IMR-90 (cell line): ENCODE results near the gene SSPN. TPM values are rescaled to one million over a fixed set of nuclear protein-coding genes. Genes with fewer than 3 reads are reported as not detected.

ENCODE experiments used
- ATAC-seq: fragments of 200-7000 bp; cut with Tn5 transposase; 2 replicates; pipeline ENCODE4 v1.9.1; 2020; ENCODE audit warnings: low read depth, mild to moderate bottlenecking, moderate library complexity
- BruUV-seq: library from RNA; stranded (reverse); fragments of 400-500 nt; replicated peaks from 2 replicates; lab custom pipeline; 2021; lab: Mats Ljungman, UMichigan
- CTCF ChIA-PET: fragments of 300-600 bp; formaldehyde crosslinking; extraction: SDS; loops from one replicate; lab custom pipeline; 2021; ENCODE audit warnings: antibody characterized with exemption; lab: Yijun Ruan, JAX
- POLR2A ChIA-PET: fragments of 300-600 bp; sonication (Branson Sonifier 250); formaldehyde crosslinking; loops from one replicate; lab custom pipeline; 2022; ENCODE audit warnings: antibody characterized with exemption; ENCODE audit not compliant: unreplicated experiment; lab: Charles Lee
- DNase-seq: peaks from one replicate; pipeline ENCODE4 v3.0.0; 2013
- H2AFZ ChIP-seq: replicated peaks from 2 replicates; pipeline ENCODE3; 2013; ENCODE audit warnings: low read length, mild to moderate bottlenecking; ENCODE audit not compliant: poor library complexity
- H2AK5ac ChIP-seq: 2 replicates; pipeline ENCODE4 v1.6.1; 2013; ENCODE audit warnings: low read depth, low read length, inconsistent platforms
- H2AK9ac ChIP-seq: replicated peaks from 2 replicates; pipeline ENCODE3; 2013; ENCODE audit warnings: mild to moderate bottlenecking, low read depth, low read length, moderate library complexity; ENCODE audit not compliant: poor library complexity
- H2BK120ac ChIP-seq: 2 replicates; pipeline ENCODE4 v1.6.1; 2013; ENCODE audit warnings: low read depth, low read length, inconsistent platforms
- H2BK15ac ChIP-seq: 3 replicates; pipeline ENCODE4 v1.6.1; 2013; ENCODE audit warnings: low read depth, low read length, inconsistent platforms
- H2BK20ac ChIP-seq: 2 replicates; pipeline ENCODE4 v1.6.1; 2013; ENCODE audit warnings: low read depth, mild to moderate bottlenecking, inconsistent platforms, low read length, moderate library complexity
- H2BK5ac ChIP-seq: 2 replicates; pipeline ENCODE4 v1.6.1; 2013; ENCODE audit warnings: mild to moderate bottlenecking, low read depth, low read length, inconsistent platforms; ENCODE audit not compliant: poor library complexity, severe bottlenecking
- H3K14ac ChIP-seq: replicated peaks from 2 replicates; pipeline ENCODE4 v1.6.1; 2013; ENCODE audit warnings: low read depth, low read length, inconsistent platforms
- H3K18ac ChIP-seq: 2 replicates; pipeline ENCODE4 v1.6.1; 2013; ENCODE audit warnings: low read depth, low read length, control low read depth
- H3K23ac ChIP-seq: 2 replicates; pipeline ENCODE4 v1.6.1; 2013; ENCODE audit warnings: low read depth, low read length, inconsistent platforms
- H3K27ac ChIP-seq: 2 replicates; pipeline ENCODE4 v1.5.1; 2013; ENCODE audit warnings: mild to moderate bottlenecking, control low read depth, low read length; ENCODE audit not compliant: insufficient read depth
- H3K27me3 ChIP-seq: 2 replicates; pipeline ENCODE4 v1.6.1; 2013; ENCODE audit warnings: low read length; ENCODE audit not compliant: control insufficient read depth, insufficient read depth
- H3K36me3 ChIP-seq: 2 replicates; pipeline ENCODE4 v1.6.1; 2013; ENCODE audit warnings: low read length, mixed read lengths; ENCODE audit not compliant: control insufficient read depth, insufficient read depth
- H3K4ac ChIP-seq: 2 replicates; pipeline ENCODE4 v1.6.1; 2013; ENCODE audit warnings: low read depth, low read length, inconsistent platforms
- H3K4me1 ChIP-seq: 2 replicates; pipeline ENCODE4 v1.6.1; 2013; ENCODE audit warnings: low read length, mixed read lengths; ENCODE audit not compliant: control insufficient read depth, insufficient read depth
- H3K4me2 ChIP-seq: 2 replicates; pipeline ENCODE4 v1.6.1; 2013; ENCODE audit warnings: low read depth, mild to moderate bottlenecking, control low read depth, low read length, moderate library complexity
- H3K4me3 ChIP-seq: 2 replicates; pipeline ENCODE4 v1.5.1; 2013; ENCODE audit warnings: low read depth, mild to moderate bottlenecking, control low read depth, low read length, moderate library complexity; ENCODE audit not compliant: insufficient read depth
- H3K56ac ChIP-seq: 2 replicates; pipeline ENCODE4 v1.6.1; 2013; ENCODE audit warnings: low read length, inconsistent platforms; ENCODE audit not compliant: insufficient read depth; ENCODE audit errors: extremely low read depth
- H3K79me1 ChIP-seq, 2 experiments: 2 replicates each; pipeline ENCODE4 v1.6.1; 2013; ENCODE audit warnings: low read length in 2 of 2, inconsistent platforms in 1 of 2, low read depth in 1 of 2
- H3K9ac ChIP-seq: 2 replicates; pipeline ENCODE4 v1.6.1; 2013; ENCODE audit warnings: low read depth, low read length, control low read depth
- H3K9me1 ChIP-seq: 2 replicates; pipeline ENCODE4 v1.6.1; 2013; ENCODE audit warnings: low read length, inconsistent platforms; ENCODE audit not compliant: insufficient read depth
- H3K9me3 ChIP-seq: 2 replicates; pipeline ENCODE4 v1.6.1; 2013; ENCODE audit warnings: low read length; ENCODE audit not compliant: control insufficient read depth, insufficient read depth
- H4K20me1 ChIP-seq: 2 replicates; pipeline ENCODE4 v1.6.1; 2013; ENCODE audit warnings: low read length, inconsistent platforms; ENCODE audit not compliant: insufficient read depth
- H4K5ac ChIP-seq: 2 replicates; pipeline ENCODE4 v1.6.1; 2013; ENCODE audit warnings: mild to moderate bottlenecking, low read depth, low read length, control low read depth
- H4K8ac ChIP-seq, 2 experiments: 2 replicates each; pipeline ENCODE4 v1.6.1; 2013; ENCODE audit warnings: low read depth in 2 of 2, low read length in 2 of 2, control low read depth in 1 of 2, inconsistent platforms in 1 of 2
- H4K91ac ChIP-seq: 2 replicates; pipeline ENCODE4 v1.6.1; 2013; ENCODE audit warnings: low read depth, low read length, inconsistent platforms; ENCODE audit not compliant: insufficient read depth
- BHLHE40 ChIP-seq: fragments of 150-350 bp; IDR thresholded peaks from 2 replicates; pipeline ENCODE4 v1.6.1; 2016; ENCODE audit warnings: mild to moderate bottlenecking, low read depth, low read length
- CEBPB ChIP-seq: IDR thresholded peaks from 2 replicates; pipeline ENCODE4 v1.6.1; 2012; ENCODE audit warnings: low read depth, low read length, improper control_type of control experiment
- CHD1 ChIP-seq: IDR thresholded peaks from 2 replicates; pipeline ENCODE4 v1.6.1; 2012; ENCODE audit warnings: low read depth, low read length, improper control_type of control experiment
- CTCF ChIP-seq: conservative IDR thresholded peaks from 2 replicates; pipeline ENCODE4 v1.5.1; 2012; ENCODE audit warnings: mild to moderate bottlenecking, low read depth, low read length, improper control_type of control experiment
- ELK1 ChIP-seq: fragments of 150-350 bp; IDR thresholded peaks from 2 replicates; pipeline ENCODE4 v1.6.1; 2016; ENCODE audit warnings: low read depth, mild to moderate bottlenecking, low read length, moderate library complexity, borderline replicate concordance
- FOS ChIP-seq: fragments of 150-350 bp; IDR thresholded peaks from 2 replicates; pipeline ENCODE4 v1.6.1; 2016; ENCODE audit warnings: low read depth, low read length
- MAFK ChIP-seq: IDR thresholded peaks from 2 replicates; pipeline ENCODE4 v1.6.1; 2012; ENCODE audit warnings: low read depth, low read length, improper control_type of control experiment
- MAZ ChIP-seq: IDR thresholded peaks from 2 replicates; pipeline ENCODE4 v1.6.1; 2012; ENCODE audit warnings: low read depth, mild to moderate bottlenecking, low read length, improper control_type of control experiment, moderate library complexity, borderline replicate concordance
- MXI1 ChIP-seq: IDR thresholded peaks from 2 replicates; pipeline ENCODE4 v1.6.1; 2012; ENCODE audit warnings: low read depth, mild to moderate bottlenecking, low read length, moderate library complexity, borderline replicate concordance
- NFE2L2 ChIP-seq: fragments of 150-350 bp; IDR thresholded peaks from 2 replicates; pipeline ENCODE4 v1.6.1; 2016; ENCODE audit warnings: low read depth, mild to moderate bottlenecking, low read length
- POLR2A ChIP-seq: IDR thresholded peaks from 2 replicates; pipeline ENCODE4 v1.6.1; 2012; ENCODE audit warnings: mild to moderate bottlenecking, low read depth, low read length
- RAD21 ChIP-seq: IDR thresholded peaks from 2 replicates; pipeline ENCODE4 v1.6.1; 2012; ENCODE audit warnings: low read length, improper control_type of control experiment
- RCOR1 ChIP-seq: IDR thresholded peaks from 2 replicates; pipeline ENCODE4 v1.6.1; 2012; ENCODE audit warnings: mild to moderate bottlenecking, low read length, improper control_type of control experiment; ENCODE audit not compliant: insufficient replicate concordance
- RFX5 ChIP-seq: IDR thresholded peaks from 2 replicates; pipeline ENCODE4 v1.8.0; 2012; ENCODE audit warnings: low read depth, mild to moderate bottlenecking, low read length, moderate library complexity
- SMC3 ChIP-seq: fragments of 150-350 bp; IDR thresholded peaks from 2 replicates; pipeline ENCODE4 v1.6.1; 2016; ENCODE audit warnings: low read depth, mild to moderate bottlenecking, antibody characterized with exemption, low read length, moderate library complexity
- WGBS, 2 experiments: methylation state at CpG; one replicate each; pipeline versions ENCODE4 v1.1.5 to v1.1.7; 2013; ENCODE audit warnings: missing lambda C conversion rate in 2 of 2; ENCODE audit not compliant: insufficient read length in 1 of 2; ENCODE audit errors: extremely low coverage in 2 of 2; 5-methylcytosine and 5-hydroxymethylcytosine counted together
- dilution Hi-C: fragments of 300-500 bp; cut with HindIII; formaldehyde crosslinking; loops from one replicate; pipeline ENCODE4 v1.14.3; 2018; ENCODE audit warnings: low sequenced_read_pairs; ENCODE audit not compliant: unreplicated experiment
- in situ Hi-C: fragments of 300-500 bp; cut with MboI; formaldehyde crosslinking; loops from 3 replicates; pipeline ENCODE4 v1.14.3; 2019; ENCODE audit warnings: low sequenced_read_pairs, inconsistent platforms, mixed read lengths
- intact Hi-C: fragments of 100-400 bp; cut with micrococcal nuclease; formaldehyde crosslinking; loops from 2 replicates; pipeline ENCODE4 v1.10.0; 2022
- polyA plus RNA-seq, 3 experiments: library from polyadenylated mRNA; depleted of rRNA; stranded (reverse); fragments of >200 nt; gene quantifications; 2 replicates each; pipeline ENCODE4 v1.2.3, GENCODE V29; 2012; ENCODE audit warnings: low replicate concordance in 1 of 3
- total RNA-seq: library from RNA; depleted of rRNA; stranded (reverse); fragments of >200 nt; gene quantifications from 2 replicates; pipeline ENCODE4 v1.2.3, GENCODE V29; 2012
- TF ChIP-seq, protein P1 (sequence below): fragments of 150-350 bp; IDR thresholded peaks from 2 replicates; pipeline ENCODE4 v1.6.1; 2017; ENCODE audit warnings: mild to moderate bottlenecking, antibody characterized with exemption, low read length, low read depth

Gene SSPN
- total and polyA plus RNA-seq, 2 of the 4 experiments (the other 2 are of a cell fraction), result 3.5 to 5.6 TPM

DNA sequence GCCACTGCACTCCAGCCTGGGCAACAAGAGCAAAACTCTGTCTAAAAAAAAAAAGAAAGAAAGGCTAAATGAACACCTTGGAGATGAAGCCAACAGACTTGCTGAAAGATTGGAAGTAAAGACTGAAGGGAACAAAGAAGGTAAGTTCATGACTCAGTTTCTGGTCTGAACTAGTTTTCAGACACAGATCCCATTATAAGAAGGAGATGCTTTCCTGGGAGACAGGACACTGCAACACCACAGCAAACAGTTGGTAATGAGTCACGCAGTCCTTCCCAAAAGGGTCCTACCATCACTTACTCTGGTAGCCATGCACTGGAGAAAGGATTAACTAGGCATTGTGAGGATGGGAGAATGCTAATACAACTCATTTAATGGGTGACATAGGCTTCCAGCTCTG, 97.2 kb downstream of the SSPN start:
- H2AK9ac ChIP-seq, result no peak overlapping the region
- H3K27ac ChIP-seq, result no peak overlapping the region
- H2AFZ ChIP-seq, result no peak overlapping the region
- H4K5ac ChIP-seq, result no peak overlapping the region
- intact Hi-C loops, result no loop called here
- 0 out of 2 replicates have a peak, but pooled peaks cover under 1% of the 10 kb centered on the region for H3K9me1 ChIP-seq
- no peak overlapping the region for H3K4me3 ChIP-seq
- H2BK20ac ChIP-seq, result no peak overlapping the region
- no peaks in the 10 kb centered on the region for H3K27me3 ChIP-seq
- H3K9me3 ChIP-seq, result no peaks in the 10 kb centered on the region
- no CpG with 5 or more reads among the region's 1 CpG for WGBS, 2 experiments
- no peak overlapping the region for H2BK5ac ChIP-seq
- CTCF ChIA-PET, result no interaction called here
- no peak overlapping the region for H3K4ac ChIP-seq
- H3K14ac ChIP-seq, result no peak overlapping the region
- H4K91ac ChIP-seq, result no peak overlapping the region
- no peak for TF ChIP-seq POLR2A
- TF ChIP-seq MAFK, result no peak
- TF ChIP-seq RCOR1, result no peak
- TF ChIP-seq RFX5, result no peak
- no peak for TF ChIP-seq ELK1
- no peak for TF ChIP-seq CHD1
- TF ChIP-seq CEBPB, result no peak
- TF ChIP-seq NFE2L2, result no peak
- no peak for TF ChIP-seq CTCF
- no peak for TF ChIP-seq FOS
- no peak for TF ChIP-seq BHLHE40
- no peak for TF ChIP-seq MAZ
- no peak for TF ChIP-seq MXI1
- TF ChIP-seq, protein P1, sequence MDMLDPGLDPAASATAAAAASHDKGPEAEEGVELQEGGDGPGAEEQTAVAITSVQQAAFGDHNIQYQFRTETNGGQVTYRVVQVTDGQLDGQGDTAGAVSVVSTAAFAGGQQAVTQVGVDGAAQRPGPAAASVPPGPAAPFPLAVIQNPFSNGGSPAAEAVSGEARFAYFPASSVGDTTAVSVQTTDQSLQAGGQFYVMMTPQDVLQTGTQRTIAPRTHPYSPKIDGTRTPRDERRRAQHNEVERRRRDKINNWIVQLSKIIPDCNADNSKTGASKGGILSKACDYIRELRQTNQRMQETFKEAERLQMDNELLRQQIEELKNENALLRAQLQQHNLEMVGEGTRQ, result no peak
- TF ChIP-seq SMC3, result no peak
- no peak for TF ChIP-seq RAD21
- H3K36me3 ChIP-seq, result no peaks in the 10 kb centered on the region
- H4K20me1 ChIP-seq, result no peaks in the 10 kb centered on the region
- H3K56ac ChIP-seq, result no peak overlapping the region
- no peak overlapping the region for H4K8ac ChIP-seq
- H3K18ac ChIP-seq, result no peak overlapping the region
- no peak overlapping the region for H2AK5ac ChIP-seq
- H3K4me1 ChIP-seq, result no peaks in the 10 kb centered on the region
- no peak overlapping the region for H3K4me2 ChIP-seq
- H3K23ac ChIP-seq, result no peak overlapping the region
- H3K79me1 ChIP-seq, result no peaks in the 10 kb centered on the region
- BruUV-seq, result no TSS peak
- no peak for DNase-seq
- POLR2A ChIA-PET, result no interaction called here
- in situ Hi-C loops, result no loop called here
- no peak overlapping the region for H2BK120ac ChIP-seq
- no peak overlapping the region for H2BK15ac ChIP-seq
- dilution Hi-C loops, result no loop called here
- H3K9ac ChIP-seq, result no peak overlapping the region
- ATAC-seq, result no peak
